Inflammatory macrophage treated with lipopolysaccharide for 1 hour (primary cell): ENCODE measurements around the gene HPF1.
"Not testable (repeated sequence)": the region's sequence is repeated elsewhere in the genome, so short reads cannot be mapped to it uniquely, and the experiment has no call there.

Experiments
- DNase-seq, 2 donors: peaks; one replicate each; pipeline ENCODE4 v3.0.0-alpha.2; 2020 to 2022

Gene HPF1

GRCh38 chr4:169757575-169758184, at the start of gene HPF1:
Gene HPF1, minus strand, starts transcription at chr4:169757944. Its CDS starts 67 bp downstream, at chr4:169757877.
- DNase-seq: peak; percentile 72 to 90

- not testable (repeated sequence) for DNase-seq
These were observed 49.0 kb upstream of the HPF1 start for GRCh38 chr4:169806770-169807169.

- no peak for DNase-seq
These were observed 45.7 kb upstream of the HPF1 start for GRCh38 chr4:169803413-169803812.

GRCh38 chr4:169802873-169803272, 45.1 kb upstream of the HPF1 start:
- DNase-seq: no peak

GRCh38 chr4:169800541-169800940, 42.8 kb upstream of the HPF1 start:
- DNase-seq: no peak

- DNase-seq: no peak
These were observed 41.5 kb upstream of the HPF1 start for GRCh38 chr4:169799260-169799659.

- no peak for DNase-seq
These were observed 37.8 kb upstream of the HPF1 start for GRCh38 chr4:169795585-169795984.

- DNase-seq: peak; percentile 7 to 27
These were observed 33.9 kb upstream of the HPF1 start for GRCh38 chr4:169791527-169792156.

- no peak for DNase-seq
These were observed 33.3 kb upstream of the HPF1 start for GRCh38 chr4:169791062-169791461.

- DNase-seq: no peak
These were observed 17.0 kb upstream of the HPF1 start for GRCh38 chr4:169774466-169775445.

GRCh38 chr4:169773889-169774288, 16.1 kb upstream of the HPF1 start:
- DNase-seq: no peak

GRCh38 chr4:169771556-169772080, 13.9 kb upstream of the HPF1 start:
- not testable (repeated sequence) for DNase-seq

GRCh38 chr4:169770416-169770815, 12.7 kb upstream of the HPF1 start:
- no peak for DNase-seq

GRCh38 chr4:169768385-169768784, 10.6 kb upstream of the HPF1 start:
- DNase-seq: no peak

GRCh38 chr4:169766741-169767140, 9.0 kb upstream of the HPF1 start:
- DNase-seq: no peak

- DNase-seq: no peak
These were observed 8.1 kb upstream of the HPF1 start for GRCh38 chr4:169765835-169766234.

GRCh38 chr4:169761846-169762245, 4.1 kb upstream of the HPF1 start:
- no peak for DNase-seq

GRCh38 chr4:169758401-169758962, 738 bp upstream of the HPF1 start:
- no peak for DNase-seq

- peak in 1 of 2 donors; percentile 18 for DNase-seq
These were observed 671 bp downstream of the HPF1 start for GRCh38 chr4:169756971-169757574.

GRCh38 chr4:169745291-169745690, 12.5 kb downstream of the HPF1 start:
- DNase-seq: peak in 1 of 2 donors; percentile 24

- DNase-seq: no peak
These were observed 13.1 kb downstream of the HPF1 start for GRCh38 chr4:169744601-169745000.

- DNase-seq: peak in 1 of 2 donors; percentile 19
These were observed 16.2 kb downstream of the HPF1 start for GRCh38 chr4:169741569-169741968.
